ENCODE data around the gene FAM222A.

DNA sequence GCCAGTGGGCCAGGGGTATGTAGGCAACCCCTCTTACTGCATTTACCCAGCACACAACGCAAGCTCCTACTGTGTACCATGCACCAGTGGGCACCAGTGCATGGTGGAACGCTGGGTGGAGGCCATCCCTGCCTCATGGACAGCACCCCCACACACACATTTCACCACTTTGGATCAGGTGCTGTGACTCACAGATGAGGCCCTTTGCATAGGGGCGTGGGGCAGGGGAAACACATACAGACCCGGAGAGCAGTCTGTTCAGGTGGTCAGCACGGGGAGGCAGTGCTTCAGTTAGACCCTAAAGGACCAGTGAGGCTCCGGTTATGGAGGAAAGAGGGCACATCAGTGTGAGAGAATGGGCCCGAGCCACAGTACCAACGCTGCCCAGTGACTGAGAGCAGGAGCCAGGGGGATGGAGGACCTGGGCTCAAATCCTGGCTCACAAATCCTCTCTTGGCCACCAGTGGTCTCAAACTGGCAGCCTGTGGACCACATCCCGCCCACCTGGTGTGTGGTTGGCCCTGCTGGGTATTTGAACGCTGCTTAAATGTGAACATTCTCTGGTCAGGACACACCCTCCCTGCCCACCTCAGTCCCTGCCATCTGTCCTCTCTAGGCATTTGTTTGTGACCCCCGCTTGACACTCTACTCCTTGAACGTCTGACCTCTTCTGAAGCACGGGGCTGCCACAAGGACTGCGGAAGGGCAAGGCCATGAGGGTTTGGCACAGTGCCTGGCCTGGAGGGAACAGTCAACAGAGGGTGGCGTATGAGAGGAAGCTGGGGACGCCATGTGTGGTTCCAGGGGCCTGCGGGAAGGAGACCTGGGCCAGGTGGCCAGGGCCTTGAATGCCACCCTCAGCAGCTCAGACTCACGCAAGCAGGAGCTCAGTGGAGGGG lies 46.7 kb downstream of the FAM222A start:
- TF ChIP-seq GATA1 (IDR thresholded peaks at IDR 0.05; ENCODE audit: low read depth, low read length) (no peak), POLR2A (IDR thresholded peaks at IDR 0.05; ENCODE audit: low read length) (no peak)

Data from erythroblast (primary cell).